Hepatocyte (in vitro differentiated cells): ENCODE results near the gene PRDM11.

Experiments used
- CTCF ChIP-seq: fragments of 200-600 bp; sonication (generic); IDR thresholded peaks from 2 replicates; pipeline ENCODE4 v1.5.1; 2016; ENCODE audit warnings: antibody characterized with exemption, mild to moderate bottlenecking; ENCODE audit not compliant: poor library complexity
- EZH2phosphoT487 ChIP-seq: fragments of 200-600 bp; sonication (generic); IDR thresholded peaks from one replicate; pipeline ENCODE4 v1.6.1; 2018; ENCODE audit warnings: antibody characterized with exemption, mild to moderate bottlenecking, low read depth, moderate library complexity; ENCODE audit not compliant: unreplicated experiment, severe bottlenecking

GRCh38 chr11:45104790-45105084 is 41.7 kb upstream of the PRDM11 start:
- TF ChIP-seq CTCF (no peak), EZH2phosphoT487 (no peak)
